Muscle layer of duodenum (tissue), 2 donors: Measurements from ENCODE around the gene COL4A5.
A peak's percentile ranks its signal among the peaks of the same experiment; 100 is the strongest.

Experiments
- H3K27ac ChIP-seq: one replicate; pipeline ENCODE4 v1.7.0; 2013; ENCODE audit warnings: mild to moderate bottlenecking, low read length
- H3K27me3 ChIP-seq: one replicate; pipeline ENCODE4 v1.7.0; 2013; ENCODE audit warnings: low read depth, mild to moderate bottlenecking, control low read depth, low read length
- H3K36me3 ChIP-seq, 2 donors: one replicate each; pipeline ENCODE4 v1.7.0; 2013; ENCODE audit warnings: low read length in 2 of 2, control low read depth in 1 of 2, mild to moderate bottlenecking in 1 of 2; ENCODE audit not compliant: insufficient read depth in 2 of 2, control insufficient read depth in 1 of 2
- H3K4me1 ChIP-seq, 2 donors: one replicate each; pipeline ENCODE4 v1.7.0; 2013; ENCODE audit warnings: low read length in 2 of 2, mild to moderate bottlenecking in 2 of 2, control low read depth in 1 of 2, moderate library complexity in 1 of 2; ENCODE audit not compliant: insufficient read depth in 2 of 2, control insufficient read depth in 1 of 2
- H3K4me3 ChIP-seq, 2 donors: one replicate each; pipeline ENCODE4 v1.7.0; 2013; ENCODE audit warnings: low read length in 2 of 2, low read depth in 1 of 2, mild to moderate bottlenecking in 1 of 2
- H3K9me3 ChIP-seq, 2 donors: one replicate each; pipeline ENCODE4 v1.7.0; 2013; ENCODE audit warnings: low read length in 2 of 2, control low read depth in 1 of 2, mild to moderate bottlenecking in 1 of 2; ENCODE audit not compliant: control insufficient read depth in 1 of 2
- donor health status: healthy.

Gene COL4A5

GRCh38 chrX:108420481-108420880, 19.2 kb upstream of the COL4A5 start:
- Histone ChIP-seq H3K36me3 (no peaks in the 10 kb centered on the region), H3K9me3 (no peaks in the 10 kb centered on the region), H3K4me3 (no peak overlapping the region), H3K4me1 (no peaks in the 10 kb centered on the region), H3K27me3 (no peaks in the 10 kb centered on the region), H3K27ac (no peak overlapping the region)

GRCh38 chrX:108426262-108426661, 13.4 kb upstream of the COL4A5 start:
- no peaks in the 10 kb centered on the region for H3K27me3 ChIP-seq
- no peak overlapping the region for H3K27ac ChIP-seq
- no peaks in the 10 kb centered on the region for H3K4me1 ChIP-seq

GRCh38 chrX:108435261-108435660, 4.4 kb upstream of the COL4A5 start:
- H3K27me3 ChIP-seq: no peaks in the 10 kb centered on the region
- H3K27ac ChIP-seq: no peak overlapping the region
- H3K9me3 ChIP-seq: no peaks in the 10 kb centered on the region
- no peaks in the 10 kb centered on the region for H3K4me1 ChIP-seq
- H3K36me3 ChIP-seq: no peaks in the 10 kb centered on the region
- H3K4me3 ChIP-seq: no peak overlapping the region

More at GRCh38 chrX:108426262-108426661, 13.4 kb upstream of the COL4A5 start:
- Histone ChIP-seq H3K9me3 (no peaks in the 10 kb centered on the region), H3K36me3 (no peaks in the 10 kb centered on the region), H3K4me3 (no peak overlapping the region)

GRCh38 chrX:108437349-108438109, 2.1 kb upstream of the COL4A5 start:
- Histone ChIP-seq H3K27ac (no peak overlapping the region), H3K4me3 (peak overlapping the region; percentile 50 to 67), H3K9me3 (no peaks in the 10 kb centered on the region), H3K27me3 (no peaks in the 10 kb centered on the region), H3K4me1 (no peaks in the 10 kb centered on the region), H3K36me3 (no peaks in the 10 kb centered on the region)

- Histone ChIP-seq H3K9me3 (no peaks in the 10 kb centered on the region), H3K4me3 (peak within 1 kb of the TSS; percentile 68 to 71), H3K27ac (peak within 1 kb of the TSS; percentile 14)
Measured at GRCh38 chrX:108438110-108438623, 1.5 kb upstream of the COL4A5 start, which contains the start of gene COL4A6. Gene COL4A6 (minus strand): TSS chrX:108438422. CDS start chrX:108438196, 226 bp downstream.

GRCh38 chrX:108439961-108440696, 491 bp downstream of the COL4A5 start:
- no peaks in the 10 kb centered on the region for H3K9me3 ChIP-seq
- H3K36me3 ChIP-seq: no peaks in the 10 kb centered on the region
- H3K27me3 ChIP-seq: no peaks in the 10 kb centered on the region
- H3K4me3 ChIP-seq: peak overlapping the region; percentile 68 to 71
- H3K4me1 ChIP-seq: no peaks in the 10 kb centered on the region
- H3K27ac ChIP-seq: peak overlapping the region; percentile 56

More at GRCh38 chrX:108438110-108438623, 1.5 kb upstream of the COL4A5 start, which contains the start of gene COL4A6:
- Histone ChIP-seq H3K27me3 (no peaks in the 10 kb centered on the region), H3K36me3 (no peaks in the 10 kb centered on the region), H3K4me1 (no peaks in the 10 kb centered on the region)

- no peaks in the 10 kb centered on the region for H3K9me3 ChIP-seq
- H3K27me3 ChIP-seq: no peaks in the 10 kb centered on the region
- H3K4me1 ChIP-seq: peaks cover 0 to 6% of the 10 kb centered on the region in 2 donors
- H3K4me3 ChIP-seq: peak overlapping the region; percentile 11 to 68
- H3K36me3 ChIP-seq: no peaks in the 10 kb centered on the region
- peak overlapping the region; percentile 60 for H3K27ac ChIP-seq
Measured at GRCh38 chrX:108442901-108443464, 3.3 kb downstream of the COL4A5 start.

GRCh38 chrX:108447303-108447702, 7.7 kb downstream of the COL4A5 start:
- no peaks in the 10 kb centered on the region for H3K36me3 ChIP-seq
- no peaks in the 10 kb centered on the region for H3K9me3 ChIP-seq
- H3K27ac ChIP-seq: no peak overlapping the region
- H3K4me3 ChIP-seq: no peak overlapping the region
- H3K27me3 ChIP-seq: no peaks in the 10 kb centered on the region
- H3K4me1 ChIP-seq: peaks cover 0 to 6% of the 10 kb centered on the region in 2 donors

GRCh38 chrX:108453841-108454240, 14.2 kb downstream of the COL4A5 start:
- H3K27ac ChIP-seq: no peak overlapping the region
- H3K4me1 ChIP-seq: no peaks in the 10 kb centered on the region
- H3K4me3 ChIP-seq: no peak overlapping the region
- H3K36me3 ChIP-seq: no peaks in the 10 kb centered on the region
- no peaks in the 10 kb centered on the region for H3K27me3 ChIP-seq
- H3K9me3 ChIP-seq: no peaks in the 10 kb centered on the region

- Histone ChIP-seq H3K27me3 (no peaks in the 10 kb centered on the region), H3K4me3 (no peak overlapping the region), H3K27ac (no peak overlapping the region), H3K4me1 (no peaks in the 10 kb centered on the region), H3K9me3 (no peaks in the 10 kb centered on the region), H3K36me3 (no peaks in the 10 kb centered on the region)
Measured at GRCh38 chrX:108456971-108457477, 17.4 kb downstream of the COL4A5 start.

GRCh38 chrX:108464604-108465003, 25.0 kb downstream of the COL4A5 start:
- Histone ChIP-seq H3K9me3 (no peaks in the 10 kb centered on the region), H3K36me3 (no peaks in the 10 kb centered on the region), H3K4me1 (no peaks in the 10 kb centered on the region), H3K27ac (no peak overlapping the region), H3K27me3 (no peaks in the 10 kb centered on the region), H3K4me3 (no peak overlapping the region)
